Measurements from ENCODE around the gene TRIM52. TPM values are rescaled to one million over a fixed set of nuclear protein-coding genes. Genes with fewer than 3 reads are reported as not detected.

The TRIM52 gene
- total RNA-seq, 1 experiment from 2014 or later, result 3.6 TPM

Other genes starting within 250 kb of the TRIM52 start
- gene BTNL9, start 220.9 kb downstream of the TRIM52 start, total RNA-seq (2014; rRNA removed; shearing (Covaris generic)), result 0.98 and 5.3 TPM in 2 replicates
- gene OR2V1, start 130.0 kb downstream of the TRIM52 start, total RNA-seq (2014; rRNA removed; shearing (Covaris generic)), result not detected in 2 replicates
- gene OR2V2, start 113.6 kb downstream of the TRIM52 start, total RNA-seq (2014; rRNA removed; shearing (Covaris generic)), result not detected in 2 replicates
- 3.9 and 5.1 TPM in 2 replicates for gene TRIM7, start 55.9 kb downstream of the TRIM52 start, total RNA-seq (2014; rRNA removed; shearing (Covaris generic))
- 23.0 and 27.3 TPM in 2 replicates for gene TRIM41, start 37.9 kb downstream of the TRIM52 start, total RNA-seq (2014; rRNA removed; shearing (Covaris generic))
- gene RACK1, start 17.2 kb downstream of the TRIM52 start, total RNA-seq (2014; rRNA removed; shearing (Covaris generic)), result 4,601 and 5,352 TPM in 2 replicates
- gene OR4F3, start 106.1 kb upstream of the TRIM52 start, total RNA-seq (2014; rRNA removed; shearing (Covaris generic)), result 0.31 TPM in 1 of 2 replicates, not detected in the other